Stimulated activated naive CD4-positive, alpha-beta T cell treated with Interleukin-2 at 50 U/mL for 16 hours (primary cell): ENCODE data around the gene NOX5.

Source experiments
- DNase-seq: peaks from one replicate; lab custom pipeline; 2025; lab: John Stamatoyannopoulos, UW

NOX5 gene

GRCh38 chr15:68991723-68992122, 22.8 kb upstream of the NOX5 start:
- DNase-seq, result no peak

GRCh38 chr15:68992696-68993095, 21.8 kb upstream of the NOX5 start:
- no peak for DNase-seq

DNA sequence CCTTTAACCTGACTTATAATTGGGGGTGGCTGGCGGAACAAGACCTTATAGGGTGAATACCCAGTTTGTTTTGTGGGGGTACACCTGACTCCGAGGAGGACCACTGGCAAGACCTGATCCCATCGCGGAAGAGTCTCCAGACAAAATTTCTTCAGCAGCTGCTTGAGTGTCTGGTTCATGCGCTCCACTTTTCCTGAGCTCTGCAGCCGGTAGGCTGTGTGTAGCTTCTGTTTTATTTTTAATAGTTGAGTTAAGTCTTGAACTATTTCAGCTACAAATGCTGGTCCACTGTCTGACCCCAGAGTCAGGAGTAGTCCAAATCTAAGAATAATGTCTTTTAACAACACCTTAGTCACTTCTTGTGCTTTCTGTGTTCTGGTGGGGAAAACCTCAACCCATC, 21.2 kb upstream of the NOX5 start:
- no peak for DNase-seq

DNA sequence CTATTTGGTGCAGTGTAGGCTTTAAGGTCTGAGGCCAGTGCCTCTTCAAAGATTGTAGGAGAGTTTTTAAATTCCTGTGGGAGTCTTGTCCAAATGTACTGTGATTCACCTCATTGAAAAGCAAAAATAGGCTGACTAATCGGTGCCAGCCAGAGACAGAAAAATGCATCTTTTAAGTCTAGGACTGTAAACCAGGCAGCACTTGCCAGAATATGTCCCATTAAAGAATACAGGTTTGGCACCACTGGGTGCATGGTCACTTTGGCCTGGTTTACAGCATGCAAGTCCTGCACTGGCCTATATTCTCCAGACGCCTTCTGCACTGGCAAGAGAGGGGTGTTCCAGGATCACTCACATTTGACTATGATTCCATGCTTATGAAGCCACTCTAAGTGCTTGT, 20.3 kb upstream of the NOX5 start:
- no peak for DNase-seq

GRCh38 chr15:68994981-68995761, 19.3 kb upstream of the NOX5 start:
- no peak for DNase-seq

- no peak for DNase-seq
Measured at GRCh38 chr15:68997050-68997449, 17.4 kb upstream of the NOX5 start.

- no peak for DNase-seq
Measured at GRCh38 chr15:68997930-68998777, 16.3 kb upstream of the NOX5 start.

- DNase-seq, result no peak
Measured at GRCh38 chr15:68999091-68999490, 15.4 kb upstream of the NOX5 start.

- DNase-seq, result no peak
Measured at GRCh38 chr15:69000091-69000490, 14.4 kb upstream of the NOX5 start.

GRCh38 chr15:69000725-69001503, 13.6 kb upstream of the NOX5 start:
- no peak for DNase-seq

DNA sequence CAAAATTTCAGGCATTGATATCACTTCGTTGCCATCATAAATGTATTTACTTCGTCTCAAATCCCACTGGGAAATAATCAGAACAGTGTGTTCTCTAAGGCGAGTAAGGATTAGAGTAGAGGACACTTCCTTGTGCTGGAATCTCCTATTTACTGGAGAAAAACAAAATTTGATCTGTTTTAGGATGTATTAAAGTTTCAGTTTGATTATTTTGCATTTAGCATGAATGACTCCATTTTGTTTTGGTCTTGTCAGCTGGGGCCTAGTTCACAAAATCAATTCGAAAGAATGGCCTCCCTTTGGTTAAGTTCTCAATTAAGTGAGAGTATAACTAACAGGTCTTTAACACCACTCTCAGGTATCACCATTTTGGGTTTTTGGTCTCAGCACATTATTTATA, 11.7 kb upstream of the NOX5 start:
- no peak for DNase-seq

GRCh38 chr15:69004011-69004410, 10.5 kb upstream of the NOX5 start:
- DNase-seq, result no peak

DNA sequence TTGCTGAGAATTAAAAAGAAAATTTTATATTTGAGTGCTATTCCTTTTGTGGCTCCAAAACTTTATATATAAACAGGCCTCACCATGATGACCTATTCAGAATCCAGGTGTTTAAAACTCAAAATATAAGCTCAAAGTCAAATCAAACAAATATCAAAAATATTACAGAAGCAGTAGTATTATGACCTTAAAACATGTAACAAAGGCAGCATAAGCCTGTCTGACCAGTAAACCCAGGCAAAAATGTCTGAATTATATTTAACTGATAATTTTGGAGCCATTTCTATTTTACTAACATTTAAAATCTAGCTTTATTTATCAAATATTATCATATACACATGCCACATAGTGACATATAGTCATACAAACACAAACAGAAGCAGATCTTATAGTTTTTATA, 6.4 kb upstream of the NOX5 start:
- DNase-seq, result no peak

GRCh38 chr15:69009341-69009740, 5.2 kb upstream of the NOX5 start:
- no peak for DNase-seq

- DNase-seq, result no peak
Measured at GRCh38 chr15:69011641-69012040, 2.9 kb upstream of the NOX5 start.

DNA sequence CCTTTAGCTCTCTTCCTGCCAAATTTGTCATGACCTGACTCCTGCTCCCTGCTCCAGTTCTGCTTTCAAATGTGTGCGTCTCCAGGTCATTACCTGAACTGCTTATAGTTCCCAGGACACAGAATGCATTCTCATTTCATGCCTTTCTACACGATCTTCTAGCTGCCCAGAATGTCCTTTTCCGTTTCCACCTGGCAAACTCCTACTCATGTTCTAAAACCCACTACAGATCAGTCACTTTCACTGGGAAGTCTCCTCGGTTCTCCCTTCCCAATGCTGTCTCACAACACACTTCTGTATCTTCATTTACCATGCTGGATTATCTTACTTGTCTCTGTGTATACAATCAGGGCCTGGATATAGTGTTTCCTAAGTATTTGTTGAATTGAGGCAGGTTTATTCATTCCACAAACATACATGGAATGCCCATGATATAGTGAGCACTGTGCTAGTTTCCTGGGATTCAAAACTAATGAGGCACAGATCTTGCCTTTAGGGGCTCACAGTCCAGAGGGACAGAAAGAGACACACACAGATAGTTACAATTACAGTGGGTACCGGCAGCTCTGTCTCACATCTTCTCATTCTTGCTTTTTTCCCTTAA, 1.6 kb upstream of the NOX5 start:
- no peak for DNase-seq

DNA sequence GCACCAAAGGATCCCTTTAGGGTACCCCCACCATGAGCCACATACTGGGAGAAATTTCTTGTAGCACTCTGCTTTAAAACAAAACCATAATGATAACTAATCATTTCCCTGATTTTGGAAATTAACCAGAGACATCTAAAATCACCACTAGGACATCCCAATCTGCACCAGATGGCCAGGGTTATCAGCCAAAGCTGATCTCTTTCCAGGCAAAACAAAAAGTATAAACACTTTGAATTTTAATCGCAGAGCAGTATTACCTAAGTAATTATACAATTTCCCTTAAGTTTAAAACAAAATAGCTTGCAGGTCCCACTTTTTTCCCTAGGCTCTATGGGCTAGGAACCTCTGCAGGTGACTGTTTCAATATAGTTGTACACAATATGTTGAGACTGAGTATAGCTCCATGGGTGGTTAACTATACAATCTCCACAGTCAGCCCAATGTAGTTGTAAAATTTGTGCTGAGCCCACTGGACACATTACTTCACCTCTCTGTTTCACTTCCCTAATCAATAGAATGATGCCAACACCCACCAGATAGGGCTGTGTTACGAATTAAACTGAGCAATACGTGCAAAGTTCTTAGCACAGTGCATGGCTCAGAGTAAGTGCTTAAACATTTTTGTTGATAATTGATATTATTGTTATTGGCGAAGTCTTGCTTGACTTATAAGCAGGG, 629 bp upstream of the NOX5 start:
- DNase-seq, result no peak

DNA sequence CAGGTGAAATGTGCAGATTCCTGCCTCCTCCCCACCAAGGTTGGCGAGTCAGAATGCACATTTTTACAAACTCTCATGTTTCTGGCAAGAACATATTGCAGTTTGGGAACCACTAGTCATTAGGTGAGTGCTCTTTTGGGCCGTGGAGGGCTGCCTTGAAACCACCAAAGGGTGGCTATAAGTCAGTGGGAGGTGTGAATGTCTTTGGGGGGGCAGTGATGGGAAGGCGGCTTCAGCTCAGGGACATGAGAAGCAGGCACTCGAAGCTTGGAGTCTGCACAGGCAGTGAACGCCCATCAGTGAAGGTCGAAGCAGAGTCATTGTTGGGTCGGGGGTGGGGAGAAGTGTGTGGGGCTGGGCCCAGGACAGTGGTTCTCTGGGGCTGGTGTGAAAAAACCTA, 1.1 kb downstream of the NOX5 start:
- no peak for DNase-seq

- no peak for DNase-seq
Measured at GRCh38 chr15:69016021-69016595, 1.6 kb downstream of the NOX5 start.

DNA sequence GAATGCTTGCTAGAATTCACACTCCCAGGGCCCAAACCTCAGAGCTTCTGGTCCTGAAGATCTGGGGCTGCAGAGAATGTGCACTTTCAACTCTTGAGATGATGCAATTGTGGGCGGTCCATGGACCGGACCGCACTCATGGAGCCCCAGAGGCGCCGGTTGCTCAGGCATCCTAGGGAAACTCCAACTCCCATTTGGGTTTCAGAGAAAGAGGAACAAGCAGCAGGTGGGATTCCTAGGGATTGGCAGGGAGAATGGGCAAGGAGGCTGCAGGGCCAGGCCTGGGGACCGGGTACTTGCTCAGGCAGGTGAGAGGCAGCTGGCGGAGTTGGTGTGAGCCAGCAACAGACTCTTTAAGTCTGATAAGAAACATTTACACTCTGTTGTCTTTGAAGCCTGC, 3.5 kb downstream of the NOX5 start:
- no peak for DNase-seq

DNA sequence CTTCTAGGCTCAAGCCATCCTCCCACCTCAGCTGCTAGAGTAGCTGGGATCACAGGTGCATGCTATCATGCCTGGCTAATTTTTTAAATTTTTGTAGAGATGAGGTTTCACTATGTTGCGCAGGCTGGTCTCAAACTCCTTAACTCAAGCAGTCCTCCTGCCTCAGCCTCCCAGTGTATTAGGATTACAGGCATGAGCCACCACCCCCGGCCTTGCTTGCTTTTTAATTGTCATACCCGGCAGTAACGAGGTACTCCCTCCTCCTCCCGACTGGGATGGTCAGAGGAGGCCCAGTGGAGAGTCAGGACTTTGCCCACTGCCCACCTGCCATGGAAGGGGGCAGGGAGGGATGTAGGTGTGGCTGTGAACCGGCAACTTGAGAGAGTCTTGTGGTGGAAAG, 4.5 kb downstream of the NOX5 start:
- DNase-seq, result no peak
